Neuronal stem cell (in vitro differentiated cells): ENCODE measurements around the gene METTL4.
"Not testable (repeated sequence)": the region's sequence is repeated elsewhere in the genome, so short reads cannot be mapped to it uniquely, and the experiment has no call there.

Source experiments
- DNase-seq: peaks from one replicate; pipeline ENCODE4 v3.0.0-alpha.2; 2013; ENCODE audit warnings: low spot score
- H2AFZ ChIP-seq: one replicate; pipeline ENCODE4 v1.6.1; 2013; ENCODE audit warnings: mild to moderate bottlenecking, low read length, inconsistent platforms
- H2AK5ac ChIP-seq: 2 replicates; pipeline ENCODE4 v1.6.1; 2013; ENCODE audit warnings: low read depth, mild to moderate bottlenecking, inconsistent platforms, low read length, moderate library complexity, mixed read lengths
- H2BK120ac ChIP-seq: 2 replicates; pipeline ENCODE4 v1.6.1; 2013; ENCODE audit warnings: low read depth, mild to moderate bottlenecking, inconsistent platforms, low read length, moderate library complexity, mixed read lengths
- H2BK12ac ChIP-seq: one replicate; pipeline ENCODE4 v1.6.1; 2013; ENCODE audit warnings: low read length, inconsistent platforms
- H2BK15ac ChIP-seq: 2 replicates; pipeline ENCODE4 v1.6.1; 2013; ENCODE audit warnings: mild to moderate bottlenecking, low read length, inconsistent platforms, mixed read lengths
- H2BK5ac ChIP-seq: one replicate; pipeline ENCODE4 v1.6.1; 2013; ENCODE audit warnings: inconsistent platforms, mild to moderate bottlenecking, low read length, moderate library complexity
- H3K14ac ChIP-seq: one replicate; pipeline ENCODE4 v1.6.1; 2013; ENCODE audit warnings: low read length, inconsistent platforms
- H3K18ac ChIP-seq: 2 replicates; pipeline ENCODE4 v1.6.1; 2013; ENCODE audit warnings: low read length, inconsistent platforms
- H3K23ac ChIP-seq: 2 replicates; pipeline ENCODE4 v1.6.1; 2013; ENCODE audit warnings: low read depth, mild to moderate bottlenecking, mixed read lengths, low read length, inconsistent platforms; ENCODE audit not compliant: poor library complexity
- H3K27ac ChIP-seq: replicated peaks from 3 replicates; pipeline ENCODE4 v1.5.1; 2013; ENCODE audit warnings: low read length, inconsistent platforms
- H3K27me3 ChIP-seq, 3 experiments: 2 replicates each; pipeline ENCODE4 v1.6.1; 2013; ENCODE audit warnings: low read length in 3 of 3, mild to moderate bottlenecking in 2 of 3, inconsistent platforms in 1 of 3, low read depth in 1 of 3, mixed read lengths in 1 of 3, moderate library complexity in 1 of 3; ENCODE audit not compliant: control insufficient read depth in 3 of 3, insufficient read depth in 3 of 3
- H3K36me3 ChIP-seq, 2 donors: replicated peaks in 1 of 2; 2 replicates each; pipeline ENCODE4 v1.6.1; 2013; ENCODE audit warnings: low read length in 2 of 2; ENCODE audit not compliant: control insufficient read depth in 2 of 2, insufficient read depth in 2 of 2
- H3K4ac ChIP-seq: 2 replicates; pipeline ENCODE4 v1.6.1; 2013; ENCODE audit warnings: inconsistent platforms, mild to moderate bottlenecking, low read length, moderate library complexity
- H3K4me1 ChIP-seq, 2 donors: 1 replicate in 1 of 2; 2 replicates in 1 of 2; pipeline ENCODE4 v1.6.1; 2013; ENCODE audit warnings: low read length in 2 of 2, low read depth in 1 of 2; ENCODE audit not compliant: control insufficient read depth in 2 of 2, insufficient read depth in 1 of 2
- H3K4me2 ChIP-seq: one replicate; pipeline ENCODE4 v1.6.1; 2013; ENCODE audit warnings: mild to moderate bottlenecking, low read length, inconsistent platforms; ENCODE audit not compliant: insufficient read depth, poor library complexity, severe bottlenecking
- H3K4me3 ChIP-seq, 2 donors: 2 replicates each; pipeline ENCODE4 v1.5.1; 2013; ENCODE audit warnings: low read length in 2 of 2, mild to moderate bottlenecking in 2 of 2, inconsistent platforms in 1 of 2, moderate library complexity in 1 of 2
- H3K79me1 ChIP-seq: one replicate; pipeline ENCODE4 v1.6.1; 2013; ENCODE audit warnings: low read depth, mild to moderate bottlenecking, inconsistent platforms, low read length, moderate library complexity
- H3K9ac ChIP-seq: one replicate; pipeline ENCODE4 v1.6.1; 2013; ENCODE audit warnings: mild to moderate bottlenecking, low read depth, low read length, inconsistent platforms; ENCODE audit not compliant: poor library complexity
- H3K9me3 ChIP-seq, 2 donors: replicated peaks in 1 of 2; 2 replicates each; pipeline versions ENCODE3 to v1.6.1; 2013; ENCODE audit warnings: low read length in 2 of 2, mild to moderate bottlenecking in 2 of 2, inconsistent platforms in 1 of 2, low read depth in 1 of 2, mixed read lengths in 1 of 2, moderate library complexity in 1 of 2; ENCODE audit not compliant: control insufficient read depth in 2 of 2, insufficient read depth in 1 of 2
- H4K8ac ChIP-seq: one replicate; pipeline ENCODE4 v1.6.1; 2013; ENCODE audit warnings: low read depth, mild to moderate bottlenecking, inconsistent platforms, low read length, moderate library complexity
- H4K91ac ChIP-seq: one replicate; pipeline ENCODE4 v1.6.1; 2013; ENCODE audit warnings: low read length, low read depth, mild to moderate bottlenecking, inconsistent platforms; ENCODE audit not compliant: poor library complexity
- WGBS, 2 donors: extraction: QIAGEN DNeasy Blood & Tissue Kit; methylation state at CpG; one replicate each; pipeline ENCODE4 v1.1.7; 2013; ENCODE audit warnings: missing lambda C conversion rate in 2 of 2, mixed read lengths in 1 of 2; ENCODE audit not compliant: insufficient read length in 2 of 2, insufficient replicate concordance in 1 of 2; ENCODE audit errors: extremely low coverage in 2 of 2; 5-methylcytosine and 5-hydroxymethylcytosine counted together

The METTL4 gene

GRCh38 chr18:2529154-2529553 lies 42.2 kb downstream of the METTL4 start:
- H3K9ac ChIP-seq, result no peak overlapping the region
- 100% methylated on average over 2 of the region's 7 CpGs; no CpG with 5 or more reads in 1 of the 2 donors for WGBS, 2 donors
- H2AK5ac ChIP-seq, result no peak overlapping the region
- H2AFZ ChIP-seq, result no peak overlapping the region
- no peak overlapping the region for H2BK5ac ChIP-seq
- H3K79me1 ChIP-seq, result no peaks in the 10 kb centered on the region
- no peak overlapping the region for H4K8ac ChIP-seq
- no peak overlapping the region for H3K23ac ChIP-seq
- no peak for DNase-seq
- peaks cover 0 to 2% of the 10 kb centered on the region in 2 donors for H3K9me3 ChIP-seq
- peak overlapping the region in 1 of 2 donors; percentile 69 for H3K4me3 ChIP-seq
- no peak overlapping the region for H2BK12ac ChIP-seq
- no peak overlapping the region for H3K14ac ChIP-seq
- no peak overlapping the region for H3K27ac ChIP-seq
- no peak overlapping the region for H3K18ac ChIP-seq
- no peak overlapping the region for H3K4ac ChIP-seq
- H3K36me3 ChIP-seq, result no peaks in the 10 kb centered on the region
- no peaks in the 10 kb centered on the region for H3K27me3 ChIP-seq
- H2BK15ac ChIP-seq, result no peak overlapping the region
- no peak overlapping the region for H4K91ac ChIP-seq
- H3K4me2 ChIP-seq, result no peak overlapping the region
- H3K4me1 ChIP-seq, result no peaks in the 10 kb centered on the region
- H2BK120ac ChIP-seq, result no peak overlapping the region

- H3K4me1 ChIP-seq, result no peaks in the 10 kb centered on the region
- no peak overlapping the region for H3K27ac ChIP-seq
- H3K9ac ChIP-seq, result no peak overlapping the region
- no peak overlapping the region for H4K8ac ChIP-seq
- no peak overlapping the region for H3K23ac ChIP-seq
- no peak overlapping the region for H4K91ac ChIP-seq
- H2BK15ac ChIP-seq, result no peak overlapping the region
- H3K14ac ChIP-seq, result no peak overlapping the region
- no peak for DNase-seq
- no peak overlapping the region for H3K18ac ChIP-seq
- no peak overlapping the region for H2AFZ ChIP-seq
- no peak overlapping the region for H3K4me3 ChIP-seq
- H2BK12ac ChIP-seq, result no peak overlapping the region
- no peak overlapping the region for H2BK120ac ChIP-seq
- H2BK5ac ChIP-seq, result no peak overlapping the region
- no peaks in the 10 kb centered on the region for H3K9me3 ChIP-seq
- no peak overlapping the region for H3K4ac ChIP-seq
- H3K4me2 ChIP-seq, result no peak overlapping the region
- no peaks in the 10 kb centered on the region for H3K79me1 ChIP-seq
- no CpG with 5 or more reads among the region's 2 CpGs for WGBS, 2 donors
- no peak overlapping the region for H2AK5ac ChIP-seq
- no peaks in the 10 kb centered on the region for H3K36me3 ChIP-seq
- H3K27me3 ChIP-seq, result no peaks in the 10 kb centered on the region
Measured at GRCh38 chr18:2526329-2526728, 45.0 kb downstream of the METTL4 start.

- not testable (repeated sequence) for H3K23ac ChIP-seq, H2AFZ ChIP-seq, H3K4me1 ChIP-seq, H3K9ac ChIP-seq, H3K27ac ChIP-seq, H3K79me1 ChIP-seq, H2BK120ac ChIP-seq, H2BK15ac ChIP-seq, H2BK5ac ChIP-seq, H3K14ac ChIP-seq, H3K9me3 ChIP-seq, H4K91ac ChIP-seq, H2AK5ac ChIP-seq, DNase-seq, H3K18ac ChIP-seq, H3K27me3 ChIP-seq, H2BK12ac ChIP-seq, H3K4ac ChIP-seq, H3K4me3 ChIP-seq, H4K8ac ChIP-seq, H3K36me3 ChIP-seq, H3K4me2 ChIP-seq
- WGBS, 2 donors, result no CpG with 5 or more reads among the region's 2 CpGs
Measured at GRCh38 chr18:2524794-2525198, 46.5 kb downstream of the METTL4 start.

- Histone ChIP-seq H2BK120ac (no peak overlapping the region), H2AK5ac (no peak overlapping the region), H3K27me3 (no peaks in the 10 kb centered on the region), H3K4me2 (no peak overlapping the region), H3K4me1 (no peaks in the 10 kb centered on the region), H3K4ac (no peak overlapping the region), H2BK12ac (no peak overlapping the region), H2AFZ (no peak overlapping the region), H3K36me3 (no peaks in the 10 kb centered on the region), H2BK15ac (no peak overlapping the region), H3K4me3 (no peak overlapping the region), H4K91ac (no peak overlapping the region), H3K23ac (no peak overlapping the region), H3K14ac (no peak overlapping the region), H4K8ac (no peak overlapping the region), H3K27ac (no peak overlapping the region), H3K9ac (no peak overlapping the region), H3K18ac (no peak overlapping the region), H3K9me3 (no peaks in the 10 kb centered on the region), H3K79me1 (no peaks in the 10 kb centered on the region), H2BK5ac (no peak overlapping the region)
- no peak for DNase-seq
- no CpG with 5 or more reads among the region's 4 CpGs for WGBS, 2 donors
Measured at GRCh38 chr18:2522112-2522511, 49.2 kb downstream of the METTL4 start.
